ENCODE results near the gene IL34.
"Not testable (repeated sequence)": the region's sequence is repeated elsewhere in the genome, so short reads cannot be mapped to it uniquely, and the experiment has no call there.

The IL34 gene

DNA sequence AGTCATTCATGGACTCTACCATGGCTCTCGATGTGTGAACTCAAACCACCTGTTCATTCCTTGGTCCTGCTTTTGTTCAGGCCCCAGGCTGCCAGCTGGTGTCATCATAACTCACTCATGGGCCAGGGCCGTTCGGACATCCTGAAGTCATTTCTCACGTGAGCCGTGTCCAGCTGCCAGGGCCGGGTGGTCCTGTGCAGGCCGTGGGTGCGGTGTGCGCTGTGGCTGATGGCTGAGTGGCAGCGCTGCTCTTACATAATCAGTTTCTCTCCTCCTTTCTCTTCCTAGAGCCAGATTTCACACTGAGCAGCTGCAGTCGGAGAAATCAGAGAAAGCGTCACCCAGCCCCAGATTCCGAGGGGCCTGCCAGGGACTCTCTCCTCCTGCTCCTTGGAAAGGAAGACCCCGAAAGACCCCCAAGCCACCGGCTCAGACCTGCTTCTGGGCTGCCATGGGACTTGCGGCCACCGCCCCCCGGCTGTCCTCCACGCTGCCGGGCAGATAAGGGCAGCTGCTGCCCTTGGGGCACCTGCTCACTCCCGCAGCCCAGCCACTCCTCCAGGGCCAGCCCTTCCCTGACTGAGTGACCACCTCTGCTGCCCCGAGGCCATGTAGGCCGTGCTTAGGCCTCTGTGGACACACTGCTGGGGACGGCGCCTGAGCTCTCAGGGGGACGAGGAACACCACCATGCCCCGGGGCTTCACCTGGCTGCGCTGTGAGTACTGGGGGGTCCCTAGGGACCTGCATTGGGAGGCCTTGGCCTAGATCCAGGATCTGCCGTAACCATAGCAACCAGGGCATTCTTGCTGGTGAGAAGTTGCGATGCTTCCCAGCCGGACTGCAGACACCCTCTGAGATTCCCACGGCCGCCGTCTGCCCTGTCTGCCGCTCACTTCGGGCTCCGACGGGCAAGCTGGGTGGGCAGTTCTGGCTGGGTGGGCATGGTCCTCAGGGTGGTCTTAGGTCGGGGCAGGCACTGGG lies at the start of gene IL34:
IL34 (plus strand) TSS at position 300 of the 982 bp plus-strand sequence; CDS start at position 689, 389 bp downstream.
- DNase-seq: peak; percentile 84

- no peak for DNase-seq
These were observed 49.1 kb upstream of the IL34 start for GRCh38 chr16:70597135-70597835.

DNA sequence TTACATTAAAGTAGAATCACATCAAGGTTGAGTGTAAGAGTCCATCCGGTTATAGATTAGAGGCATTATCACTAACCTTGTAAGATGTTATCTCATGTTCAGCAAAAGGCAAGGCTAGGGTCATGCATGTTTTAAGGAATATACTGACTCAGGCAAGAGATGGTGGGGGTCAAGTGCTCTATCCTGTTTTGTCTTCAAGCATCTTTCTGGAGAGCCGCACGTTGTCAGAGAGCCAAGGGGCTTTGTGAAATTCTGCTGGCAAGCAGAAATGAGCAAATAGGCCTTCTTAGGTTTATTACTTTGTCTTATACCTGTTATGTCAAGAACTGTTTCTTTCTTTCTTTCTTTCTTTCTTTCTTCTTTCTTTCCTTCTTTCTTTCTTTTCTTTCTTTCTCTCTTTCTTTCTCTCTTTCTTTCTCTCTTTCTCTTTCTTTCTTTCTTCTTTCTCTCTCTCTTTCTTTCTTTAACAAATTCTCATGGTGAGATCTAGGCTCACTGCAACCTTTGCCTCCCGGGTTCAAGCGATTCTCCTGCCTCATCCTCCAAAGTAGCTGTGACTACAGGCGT lies 47.3 kb upstream of the IL34 start:
- no peak for DNase-seq

DNA sequence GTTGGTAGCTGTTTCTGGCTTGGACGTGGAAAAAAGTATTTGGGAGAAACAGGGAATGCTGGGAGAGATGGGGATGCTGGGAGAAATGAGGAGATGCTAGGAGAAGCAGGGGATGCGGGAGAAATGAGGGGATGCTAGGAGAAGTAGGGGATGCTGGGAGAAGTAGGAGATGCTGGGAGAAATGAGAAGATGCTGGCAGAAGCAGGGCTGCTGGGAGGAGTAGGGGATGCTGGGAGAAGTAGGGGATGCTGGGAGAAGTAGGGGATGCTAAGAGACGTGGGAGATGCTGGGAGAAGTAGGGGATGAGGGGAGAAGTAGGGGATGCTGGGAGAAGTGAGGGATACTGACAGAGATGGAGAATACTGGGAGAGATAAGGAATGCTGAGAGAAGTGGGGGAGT lies 45.6 kb upstream of the IL34 start:
- DNase-seq: no peak

GRCh38 chr16:70601576-70602575 lies 44.5 kb upstream of the IL34 start:
- DNase-seq: peak; percentile 26

- no peak for DNase-seq
These were observed 43.5 kb upstream of the IL34 start for GRCh38 chr16:70602831-70603230.

- DNase-seq: no peak
These were observed 41.7 kb upstream of the IL34 start for GRCh38 chr16:70604407-70605282.

GRCh38 chr16:70605283-70605657 lies 41.1 kb upstream of the IL34 start:
- DNase-seq: no peak

DNA sequence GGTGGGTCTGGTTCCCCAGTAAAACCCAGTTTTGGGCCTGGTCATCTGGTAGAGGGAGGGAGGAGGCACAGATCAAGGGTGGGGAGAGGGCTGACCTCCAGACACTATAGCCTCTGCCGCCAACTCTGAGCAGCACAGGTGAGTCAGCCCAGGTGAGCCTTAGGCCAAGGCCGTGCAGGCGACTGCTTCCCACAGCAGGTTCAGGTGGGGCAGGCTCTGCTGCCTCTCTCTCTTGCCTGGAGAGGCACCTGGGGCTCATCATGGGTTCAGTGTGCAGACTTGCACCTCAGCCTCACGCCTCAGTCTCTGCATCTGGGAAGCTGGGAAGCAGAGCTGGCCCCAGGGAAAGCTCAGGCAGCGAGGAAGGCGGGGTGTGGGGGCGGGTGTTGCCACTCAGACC lies 37.8 kb upstream of the IL34 start:
- DNase-seq: no peak

- DNase-seq: no peak
These were observed 35.8 kb upstream of the IL34 start for GRCh38 chr16:70610273-70611223.

DNA sequence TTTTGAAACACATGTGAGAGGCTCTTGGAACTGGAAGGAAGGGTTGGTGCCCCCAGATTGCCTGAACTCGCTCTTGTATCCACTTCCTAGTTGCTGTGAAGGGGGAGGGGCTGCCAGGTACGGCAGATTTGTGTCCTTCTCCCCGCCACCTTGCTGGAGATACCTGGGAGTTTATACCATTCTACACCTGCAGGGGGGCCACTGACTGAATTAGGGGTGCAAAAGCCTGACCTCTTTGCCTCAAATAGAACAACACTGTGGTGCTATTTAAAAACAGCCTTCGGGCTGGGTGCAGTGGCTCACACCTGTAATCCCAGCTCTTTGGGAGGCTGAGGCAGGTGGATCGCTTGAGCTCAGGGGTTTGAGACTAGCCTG lies 35.1 kb upstream of the IL34 start:
- DNase-seq: no peak

DNA sequence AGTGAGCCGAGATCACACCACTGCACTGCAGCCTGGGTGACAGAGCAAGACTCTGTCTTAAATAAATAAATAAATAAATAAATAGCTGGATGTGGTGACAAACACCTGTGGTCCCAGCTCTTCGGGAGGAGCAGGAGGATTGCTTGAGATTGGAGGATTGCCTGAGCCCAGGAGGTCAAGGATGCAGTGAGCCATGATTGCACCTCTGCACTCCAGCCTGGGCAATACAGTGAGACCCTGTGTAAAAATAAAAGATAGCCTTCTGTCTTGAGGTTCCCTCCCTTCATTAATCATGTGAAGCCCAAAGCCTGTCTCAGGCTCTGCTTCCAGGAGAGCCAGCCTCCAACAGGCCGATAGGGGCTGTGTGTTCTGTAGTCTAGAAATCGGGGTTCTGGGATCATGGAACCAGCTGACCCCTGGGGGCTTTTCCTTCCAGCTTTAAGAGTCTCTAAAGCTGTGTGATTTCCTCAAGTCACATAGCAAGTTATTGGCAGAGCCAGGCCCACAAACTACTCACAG lies 34.5 kb upstream of the IL34 start:
- DNase-seq: no peak

- DNase-seq: no peak
These were observed 33.4 kb upstream of the IL34 start for GRCh38 chr16:70612931-70613330.

- no peak for DNase-seq
These were observed 32.0 kb upstream of the IL34 start for GRCh38 chr16:70614208-70614951.

- DNase-seq: no peak
These were observed 30.4 kb upstream of the IL34 start for GRCh38 chr16:70615945-70616344.

DNA sequence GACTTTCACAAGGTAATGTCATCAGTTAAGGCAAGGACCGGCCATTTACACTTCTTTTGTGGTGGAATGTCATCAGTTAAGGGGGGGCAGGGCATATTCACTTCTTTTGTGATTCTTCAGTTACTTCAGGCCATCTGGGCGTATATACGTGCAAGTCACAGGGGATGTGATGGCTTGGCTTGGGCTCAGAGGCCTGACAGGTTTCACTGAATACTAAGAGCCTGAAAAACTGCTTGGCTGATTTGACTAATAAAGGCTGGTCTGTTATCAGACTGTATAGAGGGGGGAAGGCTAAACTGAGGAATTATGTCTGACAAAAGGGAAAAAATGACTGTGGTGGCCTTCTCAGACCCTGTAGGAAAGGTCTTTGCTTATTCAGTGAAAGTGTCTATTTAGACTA lies 24.5 kb upstream of the IL34 start:
- not testable (repeated sequence) for DNase-seq

DNA sequence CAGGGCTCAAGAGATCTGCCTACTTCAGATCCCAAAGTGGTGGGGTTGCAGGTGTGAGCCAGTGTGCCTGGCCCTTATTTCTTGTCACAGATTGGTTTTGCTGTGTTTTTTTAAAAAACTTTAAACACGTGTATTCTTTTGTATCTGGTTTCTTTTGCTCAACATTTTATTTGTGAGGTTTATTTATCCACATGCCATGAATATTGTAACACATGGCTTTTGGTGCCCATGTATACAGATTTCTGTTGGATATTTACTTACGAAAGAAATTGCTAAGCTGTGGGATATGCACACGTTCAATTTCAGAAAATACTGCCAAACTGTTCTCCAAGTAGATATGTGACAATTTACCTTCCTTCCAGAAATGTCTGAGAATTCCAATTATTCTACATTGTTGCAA lies 18.7 kb upstream of the IL34 start:
- DNase-seq: no peak

- DNase-seq: no peak
These were observed 15.2 kb upstream of the IL34 start for GRCh38 chr16:70630960-70631745.

All from DMS53 (cell line).